ENCODE results near the gene ADGRB2.

ADGRB2 gene

DNA sequence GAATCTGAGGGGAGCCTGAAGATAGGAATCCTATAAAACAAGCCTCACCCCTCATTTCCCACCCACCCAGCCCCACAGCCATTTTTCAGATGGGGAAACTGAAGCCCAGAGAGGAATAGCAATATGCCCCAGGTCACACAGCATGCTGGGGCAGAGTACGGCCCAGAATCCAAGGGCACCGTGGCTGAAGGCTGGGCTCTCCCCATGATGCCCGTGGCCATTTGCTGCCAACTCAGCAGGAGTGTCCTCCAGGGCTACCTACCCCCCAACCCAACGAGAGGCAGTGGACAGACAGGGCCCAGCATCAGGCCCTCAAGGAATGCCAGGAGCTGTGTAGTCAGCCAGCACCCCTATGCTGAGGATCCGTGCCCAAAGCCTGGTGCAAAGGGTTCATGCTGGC, 68.8 kb downstream of the ADGRB2 start:
- Histone ChIP-seq H4K20me1 (ENCODE audit: low read depth, low read length) (no peaks in the 10 kb centered on the region), H3K9me2 (replicated peaks; ENCODE audit: insufficient read depth, low read length) (no peaks in the 10 kb centered on the region), H2AFZ (ENCODE audit: low read depth, low read length, severe bottlenecking) (no peak overlapping the region), H3K36me3 (ENCODE audit: low read length) (no peaks in the 10 kb centered on the region), H3K4me3 (ENCODE audit: insufficient read depth, low read length, poor library complexity, severe bottlenecking) (no peak overlapping the region), H3K4me2 (ENCODE audit: low read depth, low read length, poor library complexity, severe bottlenecking) (no peak overlapping the region), H3K79me2 (ENCODE audit: insufficient read depth, low read length) (no peaks in the 10 kb centered on the region), H3K27me3 (ENCODE audit: low read length) (no peaks in the 10 kb centered on the region), H3K27ac (ENCODE audit: low read depth, low read length) (no peak overlapping the region), H3K9me3 (ENCODE audit: insufficient read depth, low read length) (no peaks in the 10 kb centered on the region), H3F3A (ENCODE audit: insufficient read depth) (no peaks in the 10 kb centered on the region), H3K9ac (ENCODE audit: low read length) (no peak overlapping the region)
- no peak for TF ChIP-seq EZH2phosphoT487 (conservative IDR thresholded peaks at IDR 0.05; ENCODE audit: low read length)
- TF ChIP-seq, protein P1, sequence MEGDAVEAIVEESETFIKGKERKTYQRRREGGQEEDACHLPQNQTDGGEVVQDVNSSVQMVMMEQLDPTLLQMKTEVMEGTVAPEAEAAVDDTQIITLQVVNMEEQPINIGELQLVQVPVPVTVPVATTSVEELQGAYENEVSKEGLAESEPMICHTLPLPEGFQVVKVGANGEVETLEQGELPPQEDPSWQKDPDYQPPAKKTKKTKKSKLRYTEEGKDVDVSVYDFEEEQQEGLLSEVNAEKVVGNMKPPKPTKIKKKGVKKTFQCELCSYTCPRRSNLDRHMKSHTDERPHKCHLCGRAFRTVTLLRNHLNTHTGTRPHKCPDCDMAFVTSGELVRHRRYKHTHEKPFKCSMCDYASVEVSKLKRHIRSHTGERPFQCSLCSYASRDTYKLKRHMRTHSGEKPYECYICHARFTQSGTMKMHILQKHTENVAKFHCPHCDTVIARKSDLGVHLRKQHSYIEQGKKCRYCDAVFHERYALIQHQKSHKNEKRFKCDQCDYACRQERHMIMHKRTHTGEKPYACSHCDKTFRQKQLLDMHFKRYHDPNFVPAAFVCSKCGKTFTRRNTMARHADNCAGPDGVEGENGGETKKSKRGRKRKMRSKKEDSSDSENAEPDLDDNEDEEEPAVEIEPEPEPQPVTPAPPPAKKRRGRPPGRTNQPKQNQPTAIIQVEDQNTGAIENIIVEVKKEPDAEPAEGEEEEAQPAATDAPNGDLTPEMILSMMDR (IDR thresholded peaks at IDR 0.05; ENCODE audit: insufficient read depth, low read length, poor library complexity, severe bottlenecking) = no peak

DNA sequence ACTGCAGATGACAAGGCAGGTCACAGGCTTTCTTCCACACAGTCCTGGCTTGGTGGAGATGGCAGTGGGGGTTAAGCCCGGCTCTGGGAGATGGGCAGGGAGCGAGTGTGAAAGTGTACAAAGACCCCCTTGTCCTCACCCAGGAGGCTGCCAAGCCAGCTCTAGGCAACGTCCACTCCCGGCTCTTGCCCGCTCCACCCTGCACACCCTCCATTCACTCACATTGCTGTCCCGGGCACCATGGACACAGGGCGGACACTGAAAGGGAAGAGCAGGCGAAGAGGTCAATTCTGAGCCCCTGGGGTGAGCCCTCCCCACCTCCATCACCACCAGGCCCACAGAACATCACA, 69.2 kb downstream of the ADGRB2 start:
- H3F3A ChIP-seq (ENCODE audit: insufficient read depth) = no peaks in the 10 kb centered on the region
- H3K36me3 ChIP-seq (ENCODE audit: low read length) = no peaks in the 10 kb centered on the region
- no peaks in the 10 kb centered on the region for H3K27me3 ChIP-seq (ENCODE audit: low read length)
- H3K4me3 ChIP-seq (ENCODE audit: insufficient read depth, low read length, poor library complexity, severe bottlenecking) = no peak overlapping the region
- no peak for TF ChIP-seq EZH2phosphoT487 (conservative IDR thresholded peaks at IDR 0.05; ENCODE audit: low read length)
- TF ChIP-seq, protein P1 (IDR thresholded peaks at IDR 0.05; ENCODE audit: insufficient read depth, low read length, poor library complexity, severe bottlenecking) = no peak
- no peak overlapping the region for H2AFZ ChIP-seq (ENCODE audit: low read depth, low read length, severe bottlenecking)
- H3K79me2 ChIP-seq (ENCODE audit: insufficient read depth, low read length) = no peaks in the 10 kb centered on the region
- no peak overlapping the region for H3K9ac ChIP-seq (ENCODE audit: low read length)
- no peaks in the 10 kb centered on the region for H4K20me1 ChIP-seq (ENCODE audit: low read depth, low read length)
- H3K9me3 ChIP-seq (ENCODE audit: insufficient read depth, low read length) = no peaks in the 10 kb centered on the region
- H3K9me2 ChIP-seq (replicated peaks; ENCODE audit: insufficient read depth, low read length) = no peaks in the 10 kb centered on the region
- H3K4me2 ChIP-seq (ENCODE audit: low read depth, low read length, poor library complexity, severe bottlenecking) = no peak overlapping the region
- no peak overlapping the region for H3K27ac ChIP-seq (ENCODE audit: low read depth, low read length)

DNA sequence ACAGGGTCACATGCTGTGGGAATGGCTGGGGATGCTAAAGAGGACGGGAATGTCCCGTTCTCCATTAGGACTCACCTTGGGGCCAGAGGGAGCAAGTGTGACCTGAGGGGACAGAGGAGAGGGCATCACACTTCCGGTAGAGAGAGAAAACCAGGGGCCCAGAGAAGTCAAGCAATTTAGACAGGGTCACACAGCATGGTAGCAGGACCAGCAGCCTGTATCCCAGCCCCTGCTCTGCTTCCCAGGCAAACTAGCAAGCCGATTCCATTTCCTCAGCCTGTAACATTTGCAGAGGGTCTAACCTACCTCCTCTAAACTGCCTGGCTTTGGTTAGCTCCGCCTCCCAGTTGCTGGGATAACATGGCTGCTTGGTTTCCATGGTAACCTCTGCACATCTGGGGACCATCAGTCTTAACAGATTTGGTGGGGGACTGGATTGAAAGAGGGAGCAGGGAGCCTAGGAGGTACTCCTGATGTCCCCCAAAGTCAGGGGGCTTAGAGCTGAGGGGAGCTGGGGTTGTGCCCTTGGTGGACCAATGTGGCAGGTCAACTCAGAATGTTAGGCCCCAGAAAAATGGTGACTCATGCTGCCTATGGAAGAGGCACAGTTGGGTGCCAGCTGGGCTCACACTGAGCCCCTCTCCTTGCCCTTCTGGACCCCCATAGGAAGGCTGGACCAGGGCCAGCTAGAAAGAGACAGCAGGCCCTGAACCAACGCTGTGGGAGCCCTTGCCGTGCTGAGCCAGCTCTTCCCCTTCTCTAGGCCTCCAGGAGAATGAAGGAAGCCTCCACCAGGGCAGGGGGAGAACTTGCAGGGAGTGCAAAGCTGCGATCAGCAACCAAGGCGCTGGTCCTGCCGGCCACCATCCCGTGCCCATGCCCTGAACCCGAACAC, 69.8 kb downstream of the ADGRB2 start:
- no peak for TF ChIP-seq EZH2phosphoT487 (conservative IDR thresholded peaks at IDR 0.05; ENCODE audit: low read length)
- TF ChIP-seq, protein P1 (IDR thresholded peaks at IDR 0.05; ENCODE audit: insufficient read depth, low read length, poor library complexity, severe bottlenecking) = no peak
- no peak overlapping the region for H2AFZ ChIP-seq (ENCODE audit: low read depth, low read length, severe bottlenecking)
- H3F3A ChIP-seq (ENCODE audit: insufficient read depth) = no peaks in the 10 kb centered on the region
- H3K27ac ChIP-seq (ENCODE audit: low read depth, low read length) = no peak overlapping the region
- no peak overlapping the region for H3K4me3 ChIP-seq (ENCODE audit: insufficient read depth, low read length, poor library complexity, severe bottlenecking)
- no peaks in the 10 kb centered on the region for H3K9me3 ChIP-seq (ENCODE audit: insufficient read depth, low read length)
- no peaks in the 10 kb centered on the region for H3K79me2 ChIP-seq (ENCODE audit: insufficient read depth, low read length)
- H3K9me2 ChIP-seq (replicated peaks; ENCODE audit: insufficient read depth, low read length) = no peaks in the 10 kb centered on the region
- H3K36me3 ChIP-seq (ENCODE audit: low read length) = no peaks in the 10 kb centered on the region
- no peaks in the 10 kb centered on the region for H3K27me3 ChIP-seq (ENCODE audit: low read length)
- no peaks in the 10 kb centered on the region for H4K20me1 ChIP-seq (ENCODE audit: low read depth, low read length)
- no peak overlapping the region for H3K4me2 ChIP-seq (ENCODE audit: low read depth, low read length, poor library complexity, severe bottlenecking)
- no peak overlapping the region for H3K9ac ChIP-seq (ENCODE audit: low read length)
